Stomach (tissue), 4 donors: ENCODE results near the gene BEND2.

ENCODE experiments used
- EP300 ChIP-seq: sonication (generic); formaldehyde crosslinking; IDR thresholded peaks from one replicate; pipeline ENCODE4 v1.6.1; 2017; ENCODE audit warnings: antibody characterized with exemption
- POLR2A ChIP-seq, 4 donors: fragments of 450-650 bp; IDR thresholded peaks; one replicate each; pipeline ENCODE4 v1.6.1; 2016; ENCODE audit warnings: antibody characterized with exemption in 4 of 4, control low read depth in 2 of 4, mild to moderate bottlenecking in 1 of 4, moderate library complexity in 1 of 4
- POLR2AphosphoS5 ChIP-seq, 3 donors: sonication (generic); formaldehyde crosslinking; IDR thresholded peaks; one replicate each; pipeline ENCODE4 v1.6.1; 2016; ENCODE audit warnings: antibody characterized with exemption in 3 of 3
- TF ChIP-seq, protein P1 (sequence below), 7 experiments: fragments of 450-650 bp in 4 of 7; fragments of 200-600 bp in 3 of 7; sonication (generic) in 3 of 7; IDR thresholded peaks; one replicate each; pipeline ENCODE4 v1.5.1; 2016 to 2019; ENCODE audit warnings: antibody characterized with exemption in 7 of 7, control low read depth in 2 of 7, mild to moderate bottlenecking in 1 of 7

DNA sequence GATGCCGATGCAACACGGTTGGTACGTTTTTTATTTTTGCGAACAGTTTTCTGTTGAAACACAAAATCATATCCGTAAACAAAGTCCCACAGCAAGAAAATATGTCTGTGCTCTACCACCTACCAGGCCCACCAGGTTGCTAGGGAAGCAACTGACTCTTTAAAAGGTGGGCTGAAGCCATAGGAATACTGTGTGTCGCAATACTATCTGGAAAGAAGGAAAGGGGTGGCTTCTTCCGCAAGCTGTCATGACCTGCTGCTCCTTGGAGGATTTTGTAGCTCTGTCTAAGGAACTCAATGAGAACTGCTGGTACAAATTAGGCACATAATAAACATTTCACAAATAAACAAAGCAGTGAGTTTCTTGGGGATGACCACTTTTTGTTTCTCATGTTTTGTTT, 46.5 kb downstream of the BEND2 start:
- TF ChIP-seq, protein P1, sequence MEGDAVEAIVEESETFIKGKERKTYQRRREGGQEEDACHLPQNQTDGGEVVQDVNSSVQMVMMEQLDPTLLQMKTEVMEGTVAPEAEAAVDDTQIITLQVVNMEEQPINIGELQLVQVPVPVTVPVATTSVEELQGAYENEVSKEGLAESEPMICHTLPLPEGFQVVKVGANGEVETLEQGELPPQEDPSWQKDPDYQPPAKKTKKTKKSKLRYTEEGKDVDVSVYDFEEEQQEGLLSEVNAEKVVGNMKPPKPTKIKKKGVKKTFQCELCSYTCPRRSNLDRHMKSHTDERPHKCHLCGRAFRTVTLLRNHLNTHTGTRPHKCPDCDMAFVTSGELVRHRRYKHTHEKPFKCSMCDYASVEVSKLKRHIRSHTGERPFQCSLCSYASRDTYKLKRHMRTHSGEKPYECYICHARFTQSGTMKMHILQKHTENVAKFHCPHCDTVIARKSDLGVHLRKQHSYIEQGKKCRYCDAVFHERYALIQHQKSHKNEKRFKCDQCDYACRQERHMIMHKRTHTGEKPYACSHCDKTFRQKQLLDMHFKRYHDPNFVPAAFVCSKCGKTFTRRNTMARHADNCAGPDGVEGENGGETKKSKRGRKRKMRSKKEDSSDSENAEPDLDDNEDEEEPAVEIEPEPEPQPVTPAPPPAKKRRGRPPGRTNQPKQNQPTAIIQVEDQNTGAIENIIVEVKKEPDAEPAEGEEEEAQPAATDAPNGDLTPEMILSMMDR (IDR thresholded peaks at IDR 0.05), result no peak
- TF ChIP-seq EP300 (no peak), POLR2AphosphoS5 (IDR thresholded peaks at IDR 0.05) (no peak), POLR2A (IDR thresholded peaks at IDR 0.05) (no peak)
